CD8-positive, alpha-beta memory T cell (primary cell): ENCODE results near the gene GNAL. TPM values are rescaled to one million over a fixed set of nuclear protein-coding genes. Genes with fewer than 3 reads are reported as not detected.

Experiments used
- CTCF ChIA-PET: fragments of 350-600 bp; sonication (Branson Sonifier 250); formaldehyde crosslinking; loops from one replicate; lab custom pipeline; 2021; ENCODE audit warnings: antibody characterized with exemption; lab: Charles Lee
- POLR2A ChIA-PET: fragments of 350-600 bp; sonication (Branson Sonifier 250); formaldehyde crosslinking; loops from one replicate; lab custom pipeline; 2021; ENCODE audit warnings: antibody characterized with exemption; lab: Charles Lee
- DNase-seq, 5 donors: peaks; one replicate each; pipeline versions ENCODE4 v3.0.0 to v3.0.0-alpha.2; 2020 to 2022; ENCODE audit warnings: mixed read lengths in 1 of 5
- H3K27ac ChIP-seq: one replicate; pipeline ENCODE4 v1.7.0; 2013; ENCODE audit warnings: low read depth, mild to moderate bottlenecking, low read length, moderate library complexity
- H3K27me3 ChIP-seq: 2 replicates; pipeline ENCODE4 v1.7.0; 2013; ENCODE audit warnings: low read length, mild to moderate bottlenecking; ENCODE audit not compliant: insufficient read depth, poor library complexity, severe bottlenecking
- H3K36me3 ChIP-seq: 2 replicates; pipeline ENCODE4 v1.7.0; 2013; ENCODE audit warnings: mild to moderate bottlenecking, low read length, moderate library complexity; ENCODE audit not compliant: insufficient read depth
- H3K4me1 ChIP-seq: 2 replicates; pipeline ENCODE4 v1.7.0; 2013; ENCODE audit warnings: mild to moderate bottlenecking, low read length, moderate library complexity; ENCODE audit not compliant: insufficient read depth
- H3K4me3 ChIP-seq: 2 replicates; pipeline ENCODE4 v1.7.0; 2013; ENCODE audit warnings: mild to moderate bottlenecking, low read length
- H3K9me3 ChIP-seq: 2 replicates; pipeline ENCODE4 v1.7.0; 2013; ENCODE audit warnings: mild to moderate bottlenecking, low read length
- H3K27ac Mint-ChIP-seq, 8 donors: one replicate each; pipeline ENCODE4 v1.8.0; 2020 to 2021; ENCODE audit warnings: mixed read lengths in 8 of 8, mild to moderate bottlenecking in 6 of 8, inconsistent platforms in 3 of 8, moderate library complexity in 3 of 8
- H3K27me3 Mint-ChIP-seq, 2 donors: one replicate each; pipeline ENCODE4 v1.8.0; 2020 to 2021; ENCODE audit warnings: mixed read lengths in 2 of 2, mild to moderate bottlenecking in 1 of 2, moderate library complexity in 1 of 2
- H3K36me3 Mint-ChIP-seq, 3 donors: one replicate each; pipeline ENCODE4 v1.8.0; 2020 to 2021; ENCODE audit warnings: mixed read lengths in 3 of 3, inconsistent platforms in 1 of 3, mild to moderate bottlenecking in 1 of 3
- H3K4me1 Mint-ChIP-seq, 3 donors: one replicate each; pipeline ENCODE4 v1.8.0; 2020 to 2021; ENCODE audit warnings: mixed read lengths in 3 of 3, inconsistent platforms in 1 of 3, mild to moderate bottlenecking in 1 of 3
- H3K4me3 Mint-ChIP-seq, 7 donors: one replicate each; pipeline ENCODE4 v1.8.0; 2020 to 2021; ENCODE audit warnings: mixed read lengths in 7 of 7, mild to moderate bottlenecking in 6 of 7, moderate library complexity in 4 of 7, inconsistent platforms in 2 of 7
- H3K9me3 Mint-ChIP-seq, 5 donors: one replicate each; pipeline ENCODE4 v1.8.0; 2020 to 2022; ENCODE audit warnings: mixed read lengths in 5 of 5, mild to moderate bottlenecking in 3 of 5, moderate library complexity in 2 of 5, inconsistent platforms in 1 of 5
- polyA plus RNA-seq: library from polyadenylated mRNA; unstranded; fragments of 300-500 nt; fragmentation: Illumina TruSeq; gene quantifications from one replicate; pipeline ENCODE4 v1.2.3, GENCODE V29; 2021
- total RNA-seq, 2 experiments: library from RNA; stranded (reverse); gene quantifications; one replicate each; pipeline ENCODE4 v1.2.3, GENCODE V29; 2021

GNAL gene
- total and polyA plus RNA-seq, 3 experiments from 2014 or later: 0.04 to 0.38 TPM; not detected in 1

DNA sequence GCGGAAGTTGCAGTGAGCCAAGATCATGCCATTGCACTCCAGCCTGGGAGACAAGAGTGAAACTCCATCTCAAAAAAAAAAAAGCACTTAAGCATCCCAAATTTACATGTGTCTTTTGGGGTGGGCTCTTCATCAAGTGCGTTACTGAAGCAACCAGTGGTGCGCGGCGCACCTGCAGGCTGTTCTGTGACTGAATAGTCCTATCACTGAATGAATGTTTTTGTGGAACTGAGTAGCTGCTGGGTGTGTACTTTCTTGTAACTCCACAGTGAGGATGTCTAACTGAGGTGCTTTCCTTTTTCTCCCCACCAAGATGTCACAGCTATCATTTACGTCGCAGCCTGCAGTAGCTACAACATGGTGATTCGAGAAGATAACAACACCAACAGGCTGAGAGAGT is 179.2 kb downstream of the GNAL start:
- H3K4me3 Mint-ChIP-seq: no peak overlapping the region
- H3K27ac Mint-ChIP-seq: no peak overlapping the region
- CTCF ChIA-PET: no interaction called here
- POLR2A ChIA-PET: no interaction called here
- H3K9me3 ChIP-seq: no peaks in the 10 kb centered on the region
- H3K36me3 Mint-ChIP-seq: no peaks in the 10 kb centered on the region
- no peak overlapping the region for H3K27ac ChIP-seq
- H3K9me3 Mint-ChIP-seq: no peaks in the 10 kb centered on the region
- H3K36me3 ChIP-seq: no peaks in the 10 kb centered on the region
- peaks cover 2 to 10% (median 5%) of the 10 kb centered on the region in 3 donors for H3K4me1 Mint-ChIP-seq
- DNase-seq: no peak
- no peak overlapping the region for H3K4me3 ChIP-seq
- H3K27me3 Mint-ChIP-seq: peaks cover 9 to 30% of the 10 kb centered on the region in 2 donors
- H3K27me3 ChIP-seq: no peaks in the 10 kb centered on the region
- no peaks in the 10 kb centered on the region for H3K4me1 ChIP-seq

DNA sequence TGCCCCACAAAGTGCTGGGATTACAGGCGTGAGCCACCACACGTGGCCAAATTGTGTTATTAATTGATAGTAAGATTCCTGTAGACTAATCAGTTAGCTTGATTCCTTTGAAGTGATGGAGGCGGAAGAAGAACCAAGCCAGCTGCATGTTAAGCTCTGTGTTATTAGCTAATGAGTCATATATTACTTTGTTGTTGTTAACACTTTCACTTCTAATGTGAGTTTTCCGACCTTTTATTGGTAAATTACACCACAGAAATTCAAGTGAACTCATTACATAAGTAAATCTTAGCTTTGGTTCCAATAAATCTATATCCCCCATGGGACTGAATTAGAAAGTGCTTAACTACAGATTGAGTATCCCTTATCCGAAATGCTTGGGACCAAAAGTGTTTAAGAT is 182.4 kb downstream of the GNAL start:
- no peak overlapping the region for H3K4me3 ChIP-seq
- H3K36me3 ChIP-seq: no peaks in the 10 kb centered on the region
- Mint-ChIP-seq H3K27ac (no peak overlapping the region), H3K4me1 (peaks cover 2 to 10% (median 5%) of the 10 kb centered on the region in 3 donors), H3K36me3 (peaks cover 3 to 5% (median 4%) of the 10 kb centered on the region in 3 donors), H3K4me3 (no peak overlapping the region), H3K9me3 (no peaks in the 10 kb centered on the region), H3K27me3 (peaks cover 5 to 22% of the 10 kb centered on the region in 2 donors)
- no peak for DNase-seq
- H3K9me3 ChIP-seq: no peaks in the 10 kb centered on the region
- no peaks in the 10 kb centered on the region for H3K4me1 ChIP-seq
- H3K27ac ChIP-seq: no peak overlapping the region
- H3K27me3 ChIP-seq: no peaks in the 10 kb centered on the region
- ChIA-PET POLR2A (interaction anchor here (0.8 kb wide), 1 partner anchor 11 kb away, joined by 3 read pairs; no protein-coding TSS in a partner anchor), CTCF (interaction anchor here (0.8 to 1.4 kb wide), 4 partner anchors 11 to 216 kb away, joined by 3 read pairs; no protein-coding TSS in a partner anchor)

DNA sequence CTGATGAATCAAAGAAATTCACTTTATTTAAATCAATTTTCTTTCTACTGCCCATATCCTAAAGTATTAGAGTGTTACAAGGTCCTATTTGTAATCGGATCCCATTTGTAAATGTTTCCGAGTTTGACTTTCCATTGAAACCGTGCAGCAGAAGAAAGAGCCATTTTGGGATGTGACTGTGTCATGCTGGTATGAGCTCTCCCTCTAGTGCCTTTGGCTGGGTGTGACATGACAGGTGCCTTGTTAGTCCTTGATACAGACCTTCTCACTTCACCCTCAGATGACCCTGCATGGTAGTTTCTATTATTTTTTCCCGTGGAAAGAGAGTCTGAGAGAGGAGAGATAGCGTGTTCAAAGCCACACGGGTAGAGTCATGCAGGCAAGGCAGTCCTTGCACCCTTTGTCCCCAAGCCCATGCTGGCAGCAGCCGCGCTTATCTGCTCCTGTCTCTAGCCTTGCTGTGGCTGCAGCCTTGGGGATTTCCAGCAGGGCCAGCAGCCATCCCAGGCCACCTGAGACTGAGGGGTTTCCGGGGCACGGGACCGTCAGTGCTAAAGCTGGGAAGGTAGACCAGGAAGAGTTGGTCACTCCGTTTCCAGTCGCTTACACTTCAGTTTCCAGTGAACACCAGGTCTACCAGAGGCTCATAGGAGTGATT is 183.5 kb downstream of the GNAL start:
- Mint-ChIP-seq H3K4me3 (no peak overlapping the region), H3K27ac (no peak overlapping the region), H3K36me3 (peaks cover 3 to 12% (median 7%) of the 10 kb centered on the region in 3 donors), H3K27me3 (peaks cover 5 to 15% of the 10 kb centered on the region in 2 donors), H3K9me3 (no peaks in the 10 kb centered on the region), H3K4me1 (peaks cover 2 to 10% (median 5%) of the 10 kb centered on the region in 3 donors)
- H3K9me3 ChIP-seq: no peaks in the 10 kb centered on the region
- no peak for DNase-seq
- H3K27ac ChIP-seq: no peak overlapping the region
- no peaks in the 10 kb centered on the region for H3K36me3 ChIP-seq
- ChIA-PET CTCF (no interaction called here), POLR2A (no interaction called here)
- no peaks in the 10 kb centered on the region for H3K27me3 ChIP-seq
- no peaks in the 10 kb centered on the region for H3K4me1 ChIP-seq
- H3K4me3 ChIP-seq: no peak overlapping the region

DNA sequence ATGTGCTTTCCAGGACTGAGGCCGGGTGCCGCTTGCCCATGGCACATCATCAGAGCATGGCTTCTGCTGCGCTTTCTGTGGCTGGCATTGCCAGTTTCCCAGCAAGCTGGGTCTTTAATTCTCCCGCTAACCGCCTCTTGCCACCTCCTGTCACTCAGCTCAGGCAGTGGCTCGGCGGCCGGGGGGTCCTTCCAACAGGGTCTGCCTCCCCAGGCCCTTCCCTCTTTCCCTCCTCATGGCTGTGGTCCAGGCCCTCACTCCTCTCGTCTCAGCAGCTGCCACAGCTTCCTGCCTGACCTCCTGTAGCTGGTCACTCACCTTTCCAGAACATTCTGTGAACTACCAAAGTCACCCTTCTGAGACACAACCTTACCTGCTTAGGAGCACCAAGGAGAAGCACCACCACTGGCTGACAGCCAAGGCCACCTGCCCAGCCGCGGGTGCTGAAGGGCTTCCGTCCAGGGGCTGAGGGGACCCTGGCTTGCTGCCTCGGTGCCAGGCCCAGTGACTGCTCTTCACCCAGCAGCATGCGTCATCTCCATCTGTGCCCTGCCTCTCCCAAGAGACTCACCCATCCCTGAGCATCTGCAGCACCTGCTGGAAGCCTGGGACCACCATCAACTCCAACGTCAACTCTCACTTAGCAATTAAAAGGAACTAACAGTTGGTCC is 184.7 kb downstream of the GNAL start:
- no peak overlapping the region for H3K4me3 Mint-ChIP-seq
- Histone ChIP-seq H3K36me3 (no peaks in the 10 kb centered on the region), H3K27ac (no peak overlapping the region), H3K4me1 (no peaks in the 10 kb centered on the region), H3K9me3 (no peaks in the 10 kb centered on the region), H3K27me3 (no peaks in the 10 kb centered on the region), H3K4me3 (no peak overlapping the region)
- H3K36me3 Mint-ChIP-seq: peaks cover 3 to 16% (median 7%) of the 10 kb centered on the region in 3 donors
- ChIA-PET CTCF (no interaction called here), POLR2A (no interaction called here)
- no peaks in the 10 kb centered on the region for H3K9me3 Mint-ChIP-seq
- H3K4me1 Mint-ChIP-seq: peaks cover 2 to 10% (median 5%) of the 10 kb centered on the region in 3 donors
- DNase-seq: no peak
- H3K27me3 Mint-ChIP-seq: peaks cover 5 to 8% of the 10 kb centered on the region in 2 donors
- H3K27ac Mint-ChIP-seq: no peak overlapping the region

GRCh38 chr18:11874676-11875075 is 185.6 kb downstream of the GNAL start:
- Histone ChIP-seq H3K36me3 (no peaks in the 10 kb centered on the region), H3K9me3 (no peaks in the 10 kb centered on the region), H3K4me1 (no peaks in the 10 kb centered on the region), H3K27me3 (no peaks in the 10 kb centered on the region), H3K4me3 (no peak overlapping the region), H3K27ac (no peak overlapping the region)
- peaks cover 2 to 10% (median 5%) of the 10 kb centered on the region in 3 donors for H3K4me1 Mint-ChIP-seq
- POLR2A ChIA-PET: no interaction called here
- DNase-seq: no peak
- CTCF ChIA-PET: no interaction called here
- H3K27me3 Mint-ChIP-seq: peaks cover 2 to 7% of the 10 kb centered on the region in 2 donors
- H3K27ac Mint-ChIP-seq: no peak overlapping the region
- no peak overlapping the region for H3K4me3 Mint-ChIP-seq
- H3K36me3 Mint-ChIP-seq: peaks cover 3 to 16% (median 7%) of the 10 kb centered on the region in 3 donors
- no peaks in the 10 kb centered on the region for H3K9me3 Mint-ChIP-seq

DNA sequence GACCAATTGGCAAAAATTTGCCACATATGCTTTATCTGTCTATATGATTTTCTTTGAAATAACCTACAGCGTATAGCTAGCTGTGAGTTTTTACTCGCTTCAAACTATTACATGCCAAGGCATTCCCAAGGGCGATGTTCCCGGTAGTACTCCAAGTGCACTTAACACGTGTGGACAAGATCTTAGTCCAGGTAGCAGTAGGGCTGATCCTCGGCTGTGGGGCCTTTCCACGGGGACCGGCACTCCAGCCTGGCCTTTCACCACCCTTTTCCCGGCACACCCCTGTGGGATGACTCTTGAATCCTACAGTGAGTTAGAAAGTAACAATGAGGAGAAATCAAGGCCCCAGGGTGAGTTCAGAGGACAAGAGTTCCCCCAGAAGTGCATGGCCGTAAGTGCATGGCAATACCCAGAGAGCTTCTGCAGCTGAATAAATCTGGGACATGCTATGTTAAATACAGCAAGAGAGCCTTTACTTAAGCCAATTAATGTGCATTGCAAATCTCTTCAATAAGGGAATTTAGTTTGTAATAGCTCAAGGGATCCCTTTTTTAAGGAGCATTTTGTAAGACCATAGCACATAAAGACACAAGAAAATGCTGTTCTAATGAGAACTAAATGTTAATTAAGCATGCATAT is 188.6 kb downstream of the GNAL start:
- Histone ChIP-seq H3K4me3 (no peak overlapping the region), H3K9me3 (no peaks in the 10 kb centered on the region), H3K36me3 (no peaks in the 10 kb centered on the region), H3K27me3 (no peaks in the 10 kb centered on the region), H3K27ac (no peak overlapping the region), H3K4me1 (no peaks in the 10 kb centered on the region)
- Mint-ChIP-seq H3K36me3 (peaks cover 3 to 33% (median 12%) of the 10 kb centered on the region in 3 donors), H3K4me3 (no peak overlapping the region), H3K9me3 (no peaks in the 10 kb centered on the region), H3K27me3 (no peaks in the 10 kb centered on the region), H3K4me1 (no peaks in the 10 kb centered on the region), H3K27ac (no peak overlapping the region)
- no peak for DNase-seq
- ChIA-PET CTCF (no interaction called here), POLR2A (no interaction called here)

GRCh38 chr18:11880586-11881304 is 191.7 kb downstream of the GNAL start:
- H3K4me1 ChIP-seq: no peaks in the 10 kb centered on the region
- H3K4me3 ChIP-seq: no peak overlapping the region
- no peaks in the 10 kb centered on the region for H3K27me3 Mint-ChIP-seq
- CTCF ChIA-PET: no interaction called here
- H3K4me1 Mint-ChIP-seq: no peaks in the 10 kb centered on the region
- no peaks in the 10 kb centered on the region for H3K27me3 ChIP-seq
- no peaks in the 10 kb centered on the region for H3K9me3 ChIP-seq
- POLR2A ChIA-PET: no interaction called here
- H3K4me3 Mint-ChIP-seq: no peak overlapping the region
- H3K36me3 Mint-ChIP-seq: peaks cover 3 to 60% (median 26%) of the 10 kb centered on the region in 3 donors
- no peak for DNase-seq
- H3K27ac Mint-ChIP-seq: no peak overlapping the region
- H3K9me3 Mint-ChIP-seq: no peaks in the 10 kb centered on the region
- H3K36me3 ChIP-seq: peaks cover 6% of the 10 kb centered on the region
- H3K27ac ChIP-seq: no peak overlapping the region
